Gastroesophageal sphincter (tissue), 4 donors: Measurements from ENCODE around the gene LRP1-AS. TPM values are rescaled to one million over a fixed set of nuclear protein-coding genes. Genes with fewer than 3 reads are reported as not detected.
A peak's percentile ranks its signal among the peaks of the same experiment; 100 is the strongest.
"Not testable (repeated sequence)": the region's sequence is repeated elsewhere in the genome, so short reads cannot be mapped to it uniquely, and the experiment has no call there.

ENCODE experiments used
- ATAC-seq: fragments of 150-250 bp; one replicate; pipeline ENCODE4 v1.9.1; 2016; ENCODE audit warnings: mild to moderate bottlenecking, moderate library complexity
- H3K27ac ChIP-seq, 4 donors: fragments of 200-600 bp; sonication (generic) in 3 of 4; 1 replicate in 3 of 4; 2 replicates in 1 of 4; pipeline ENCODE4 v1.5.1; 2016 to 2019
- H3K27me3 ChIP-seq: fragments of 200-600 bp; sonication (generic); one replicate; pipeline ENCODE4 v1.5.1; 2019
- H3K36me3 ChIP-seq, 2 donors: fragments of 200-600 bp; sonication (generic); one replicate each; pipeline ENCODE4 v1.5.1; 2019; ENCODE audit warnings: control low read depth in 1 of 2
- H3K4me1 ChIP-seq, 3 donors: fragments of 200-600 bp; sonication (generic); 1 replicate in 2 of 3; 2 replicates in 1 of 3; pipeline ENCODE4 v1.5.1; 2016 to 2019; ENCODE audit warnings: control low read depth in 2 of 3
- H3K4me3 ChIP-seq, 2 donors: fragments of 200-600 bp; sonication (generic); one replicate each; pipeline ENCODE4 v1.5.1; 2019; ENCODE audit warnings: mild to moderate bottlenecking in 1 of 2, moderate library complexity in 1 of 2
- H3K9me3 ChIP-seq, 3 donors: fragments of 200-600 bp; sonication (generic); one replicate each; pipeline ENCODE4 v1.5.1; 2017 to 2019; ENCODE audit warnings: control low read depth in 2 of 3
- EP300 ChIP-seq: sonication (generic); formaldehyde crosslinking; IDR thresholded peaks from one replicate; pipeline ENCODE4 v1.6.1; 2017; ENCODE audit warnings: antibody characterized with exemption, mild to moderate bottlenecking
- POLR2A ChIP-seq, 2 donors: fragments of 450-650 bp; IDR thresholded peaks; one replicate each; pipeline ENCODE4 v1.6.1; 2017; ENCODE audit warnings: antibody characterized with exemption in 2 of 2, mild to moderate bottlenecking in 2 of 2, moderate library complexity in 1 of 2
- POLR2AphosphoS5 ChIP-seq: sonication (generic); formaldehyde crosslinking; IDR thresholded peaks from one replicate; pipeline ENCODE4 v1.6.1; 2017; ENCODE audit warnings: antibody characterized with exemption
- WGBS, 2 donors: methylation state at CpG; one replicate each; pipeline ENCODE4 v1.1.5; 2018; ENCODE audit warnings: low coverage in 1 of 2; 5-methylcytosine and 5-hydroxymethylcytosine counted together
- total RNA-seq, 4 donors: library from RNA; depleted of rRNA; stranded (reverse); fragments of >200 nt; gene quantifications; one replicate each; pipeline ENCODE4 v1.1.0, GENCODE V29; 2016
- TF ChIP-seq, protein P1 (sequence below), 4 experiments: fragments of 200-600 bp in 2 of 4; fragments of 450-650 bp in 2 of 4; sonication (generic) in 1 of 4; IDR thresholded peaks; one replicate each; pipeline ENCODE4 v1.5.1; 2017 to 2019; ENCODE audit warnings: antibody characterized with exemption in 4 of 4, mild to moderate bottlenecking in 2 of 4, moderate library complexity in 2 of 4

The LRP1-AS gene
- total RNA-seq, 4 donors from 2014 or later: not detected

DNA sequence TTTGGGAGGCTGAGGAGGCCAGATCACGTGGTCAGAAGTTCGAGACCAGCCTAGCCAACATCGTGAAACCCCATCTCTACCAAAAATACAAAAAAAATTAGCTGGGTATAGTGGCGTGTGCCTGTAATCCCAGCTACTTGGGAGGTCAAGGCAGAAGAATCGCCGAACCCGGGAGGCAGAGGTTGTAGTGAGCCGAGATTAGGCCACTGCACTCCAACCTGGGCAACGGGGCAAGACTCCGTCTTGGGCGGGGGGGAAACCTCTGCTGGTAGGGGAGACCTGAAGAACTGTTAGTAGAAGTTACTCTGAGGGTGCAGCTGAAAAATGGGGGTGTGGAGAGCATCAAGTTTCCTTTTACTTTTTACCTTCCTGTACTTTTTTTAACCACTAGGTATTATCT lies 21.4 kb downstream of the LRP1-AS start:
- peaks cover 0 to 37% (median 3%) of the 10 kb centered on the region in 3 donors for H3K4me1 ChIP-seq
- TF ChIP-seq, protein P1, sequence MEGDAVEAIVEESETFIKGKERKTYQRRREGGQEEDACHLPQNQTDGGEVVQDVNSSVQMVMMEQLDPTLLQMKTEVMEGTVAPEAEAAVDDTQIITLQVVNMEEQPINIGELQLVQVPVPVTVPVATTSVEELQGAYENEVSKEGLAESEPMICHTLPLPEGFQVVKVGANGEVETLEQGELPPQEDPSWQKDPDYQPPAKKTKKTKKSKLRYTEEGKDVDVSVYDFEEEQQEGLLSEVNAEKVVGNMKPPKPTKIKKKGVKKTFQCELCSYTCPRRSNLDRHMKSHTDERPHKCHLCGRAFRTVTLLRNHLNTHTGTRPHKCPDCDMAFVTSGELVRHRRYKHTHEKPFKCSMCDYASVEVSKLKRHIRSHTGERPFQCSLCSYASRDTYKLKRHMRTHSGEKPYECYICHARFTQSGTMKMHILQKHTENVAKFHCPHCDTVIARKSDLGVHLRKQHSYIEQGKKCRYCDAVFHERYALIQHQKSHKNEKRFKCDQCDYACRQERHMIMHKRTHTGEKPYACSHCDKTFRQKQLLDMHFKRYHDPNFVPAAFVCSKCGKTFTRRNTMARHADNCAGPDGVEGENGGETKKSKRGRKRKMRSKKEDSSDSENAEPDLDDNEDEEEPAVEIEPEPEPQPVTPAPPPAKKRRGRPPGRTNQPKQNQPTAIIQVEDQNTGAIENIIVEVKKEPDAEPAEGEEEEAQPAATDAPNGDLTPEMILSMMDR (IDR thresholded peaks at IDR 0.05): no peak
- no peak for TF ChIP-seq POLR2AphosphoS5
- TF ChIP-seq EP300: no peak
- TF ChIP-seq POLR2A (IDR thresholded peaks at IDR 0.05): no peak
- 79 to 97% methylated on average over 4 to 10 of the region's 11 CpGs for WGBS, 2 donors
- ATAC-seq: no peak
- H3K4me3 ChIP-seq: no peak overlapping the region
- H3K9me3 ChIP-seq: no peaks in the 10 kb centered on the region
- no peaks in the 10 kb centered on the region for H3K36me3 ChIP-seq
- no peaks in the 10 kb centered on the region for H3K27me3 ChIP-seq
- H3K27ac ChIP-seq: no peak overlapping the region

DNA sequence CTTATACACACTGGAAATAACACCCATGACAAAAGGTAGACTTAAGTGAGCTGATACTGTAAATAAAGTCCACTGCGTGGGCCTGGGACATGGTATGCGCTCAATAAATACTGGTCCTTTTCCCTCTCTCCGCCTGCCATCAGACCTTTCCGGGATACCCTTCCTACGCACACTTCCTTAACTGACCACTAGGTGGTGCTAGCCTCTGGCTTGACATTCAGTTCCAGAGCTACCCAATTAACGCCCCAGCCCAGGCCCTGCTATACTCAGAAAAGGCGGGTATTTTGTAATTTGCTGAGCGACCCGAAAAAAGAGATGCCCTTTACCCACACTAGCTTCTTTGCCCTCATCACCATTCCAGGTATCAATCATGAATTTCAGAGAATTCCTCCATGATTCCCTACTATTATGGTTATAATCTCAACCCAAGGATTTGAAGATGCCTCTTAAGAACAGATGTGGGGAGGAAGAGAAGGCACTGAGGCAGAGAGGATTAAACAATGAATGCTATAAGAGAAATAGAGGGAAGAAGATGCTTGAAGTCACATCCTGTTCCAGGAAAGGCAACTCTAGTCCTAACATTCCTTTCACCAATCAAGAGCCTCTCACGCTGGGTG lies 23.1 kb downstream of the LRP1-AS start:
- Histone ChIP-seq H3K9me3 (no peaks in the 10 kb centered on the region), H3K36me3 (no peaks in the 10 kb centered on the region), H3K4me3 (no peak overlapping the region), H3K4me1 (peaks cover 0 to 21% (median 3%) of the 10 kb centered on the region in 3 donors), H3K27ac (no peak overlapping the region), H3K27me3 (no peaks in the 10 kb centered on the region)
- ATAC-seq: no peak
- TF ChIP-seq, protein P1 (IDR thresholded peaks at IDR 0.05): peak in 3 of 4 experiments; percentile 95 to 98 (median 96)
- TF ChIP-seq POLR2A (IDR thresholded peaks at IDR 0.05): no peak
- TF ChIP-seq POLR2AphosphoS5: peak; percentile 30
- TF ChIP-seq EP300: no peak
- WGBS, 2 donors: 14 to 29% methylated on average over 4 to 8 of the region's 10 CpGs

DNA sequence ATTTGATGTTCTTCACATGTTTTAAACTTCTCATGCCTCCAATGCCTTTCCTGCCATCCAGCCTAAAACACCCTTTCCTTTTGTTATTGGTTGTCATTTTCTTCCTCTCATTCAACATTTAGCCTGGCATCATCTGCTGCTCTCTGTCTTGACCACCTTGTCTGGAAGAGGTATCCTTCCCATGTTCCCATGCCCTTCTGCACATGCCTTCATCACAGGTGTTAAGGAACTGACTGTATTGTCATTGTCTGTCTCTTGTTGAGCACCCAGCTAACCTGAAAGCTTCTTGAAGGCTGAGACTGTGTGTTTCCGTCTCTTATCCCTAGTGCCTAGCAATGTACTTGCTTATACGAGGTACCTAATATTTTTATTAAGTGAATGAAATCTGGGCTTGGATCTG lies 23.6 kb downstream of the LRP1-AS start:
- H3K27ac ChIP-seq: no peak overlapping the region
- H3K27me3 ChIP-seq: no peaks in the 10 kb centered on the region
- no peaks in the 10 kb centered on the region for H3K36me3 ChIP-seq
- TF ChIP-seq POLR2AphosphoS5 (no peak), EP300 (no peak), POLR2A (IDR thresholded peaks at IDR 0.05) (no peak)
- TF ChIP-seq, protein P1 (IDR thresholded peaks at IDR 0.05): no peak
- H3K4me3 ChIP-seq: no peak overlapping the region
- H3K9me3 ChIP-seq: no peaks in the 10 kb centered on the region
- 21 to 22% methylated on average over 2 of the region's 2 CpGs for WGBS, 2 donors
- ATAC-seq: no peak
- H3K4me1 ChIP-seq: peaks cover 0 to 19% (median 3%) of the 10 kb centered on the region in 3 donors

DNA sequence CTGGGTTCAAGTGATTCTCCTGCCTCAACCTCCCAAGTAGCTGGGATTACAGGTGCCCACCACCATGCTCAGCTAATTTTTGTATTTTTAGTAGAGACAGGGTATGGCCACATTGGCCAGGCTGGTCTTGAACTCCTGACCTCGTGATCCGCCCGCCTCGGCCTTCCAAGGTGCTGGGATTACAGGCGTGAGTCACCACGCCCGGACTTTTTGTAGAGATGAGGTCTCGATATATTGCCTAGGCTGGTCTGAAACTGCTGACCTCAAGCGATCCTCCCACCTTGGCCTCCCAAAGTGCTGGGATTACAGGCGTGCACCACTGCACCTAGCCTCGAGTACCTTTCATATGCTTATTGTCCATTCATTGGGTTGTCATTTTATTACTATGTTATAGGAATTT lies 26.7 kb downstream of the LRP1-AS start:
- 88% methylated on average over 9 of the region's 11 CpGs; no CpG with 5 or more reads in 1 of the 2 donors for WGBS, 2 donors
- not testable (repeated sequence) for H3K36me3 ChIP-seq, H3K27ac ChIP-seq, H3K4me1 ChIP-seq, H3K4me3 ChIP-seq, ATAC-seq, H3K9me3 ChIP-seq, H3K27me3 ChIP-seq

DNA sequence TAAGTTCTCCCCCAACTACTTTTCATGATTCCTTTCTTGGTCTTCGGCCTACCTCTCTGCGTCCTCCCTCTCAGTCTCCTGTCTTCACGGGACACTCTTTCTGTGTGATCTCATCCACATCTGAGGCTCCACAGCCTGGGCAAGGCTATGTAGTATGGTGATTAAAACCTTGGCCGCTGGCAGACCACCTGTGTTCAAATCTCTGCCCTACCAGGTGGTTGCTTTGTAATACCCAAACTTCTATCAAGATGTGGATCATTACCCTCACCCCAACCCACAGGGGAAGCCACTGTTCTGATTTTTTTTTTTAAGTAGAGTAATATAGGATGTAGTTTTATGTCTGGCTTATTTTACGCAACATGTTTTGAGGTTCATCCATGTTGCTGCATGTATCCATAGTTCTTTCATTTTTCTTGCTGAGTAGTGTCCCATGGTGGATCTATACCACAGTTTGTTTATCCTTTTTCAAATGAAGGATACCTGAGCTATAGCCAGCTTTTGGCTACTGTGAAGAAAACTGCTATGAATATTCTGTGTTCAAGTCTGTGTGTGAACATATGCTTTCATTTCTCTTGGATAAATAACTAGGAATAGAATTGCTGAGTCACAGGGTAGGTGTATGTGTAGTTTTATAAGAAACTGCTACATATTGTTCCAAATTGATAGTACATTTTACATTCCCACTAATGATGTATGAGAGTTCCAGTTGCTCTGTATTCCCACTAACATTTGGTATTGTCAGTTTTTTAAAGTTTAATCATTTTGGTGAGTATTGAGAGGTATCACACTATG lies 27.9 kb downstream of the LRP1-AS start:
- TF ChIP-seq EP300 (no peak), POLR2A (IDR thresholded peaks at IDR 0.05) (no peak), POLR2AphosphoS5 (no peak)
- TF ChIP-seq, protein P1 (IDR thresholded peaks at IDR 0.05): no peak
- ATAC-seq: no peak
- no peaks in the 10 kb centered on the region for H3K36me3 ChIP-seq
- H3K27ac ChIP-seq: peak overlapping the region in 1 of 4 donors; percentile 3
- H3K4me1 ChIP-seq: peaks cover 0 to 4% (median 0%) of the 10 kb centered on the region in 3 donors
- no peaks in the 10 kb centered on the region for H3K9me3 ChIP-seq
- 81 to 86% methylated on average over 1 to 5 of the region's 5 CpGs for WGBS, 2 donors
- H3K27me3 ChIP-seq: no peaks in the 10 kb centered on the region
- H3K4me3 ChIP-seq: no peak overlapping the region
